ENCODE measurements around the gene DAAM2. TPM values are rescaled to one million over a fixed set of nuclear protein-coding genes. Genes with fewer than 3 reads are reported as not detected.

The DAAM2 gene
- total RNA-seq, 2 donors from 2014 or later: 10.1 to 12.2 TPM

DNA sequence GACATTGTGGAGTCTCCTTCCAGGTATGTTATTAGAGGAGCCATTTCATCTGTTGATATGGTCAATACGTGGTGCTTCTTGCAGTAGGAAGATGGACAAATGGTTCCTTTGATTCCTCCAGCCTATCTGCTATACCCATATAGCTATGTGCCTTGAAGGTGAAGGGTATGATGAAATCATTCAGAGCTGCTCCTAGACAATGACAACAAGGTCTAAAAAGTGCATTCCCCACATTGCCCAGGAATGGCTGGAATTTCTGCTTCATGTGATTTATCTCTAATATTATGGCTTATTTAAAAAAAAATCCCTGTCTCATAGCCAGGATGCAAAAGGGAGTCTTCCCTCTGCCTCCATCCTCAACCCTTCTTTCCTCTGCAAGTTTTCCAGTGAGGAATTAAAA, 14.1 kb downstream of the DAAM2 start:
- H3K27ac ChIP-seq: no peak overlapping the region
- no peak for DNase-seq
- peaks cover 12% of the 10 kb centered on the region for H3K4me1 ChIP-seq
- no peak for ATAC-seq
- no peaks in the 10 kb centered on the region for H3K27me3 ChIP-seq
- 83 to 90% methylated on average over 1 of the region's 1 CpG for WGBS, 2 donors
- intact Hi-C loops (cut with DNase I): no loop called here
- H3K9me3 ChIP-seq: no peaks in the 10 kb centered on the region
- H3K36me3 ChIP-seq (replicated peaks in 1 of 2; ENCODE audit: insufficient read depth in 1 of 2, low read depth in 2 of 2): no peaks in the 10 kb centered on the region
- TF ChIP-seq POLR2A (IDR thresholded peaks at IDR 0.05): no peak
- TF ChIP-seq, protein P1, sequence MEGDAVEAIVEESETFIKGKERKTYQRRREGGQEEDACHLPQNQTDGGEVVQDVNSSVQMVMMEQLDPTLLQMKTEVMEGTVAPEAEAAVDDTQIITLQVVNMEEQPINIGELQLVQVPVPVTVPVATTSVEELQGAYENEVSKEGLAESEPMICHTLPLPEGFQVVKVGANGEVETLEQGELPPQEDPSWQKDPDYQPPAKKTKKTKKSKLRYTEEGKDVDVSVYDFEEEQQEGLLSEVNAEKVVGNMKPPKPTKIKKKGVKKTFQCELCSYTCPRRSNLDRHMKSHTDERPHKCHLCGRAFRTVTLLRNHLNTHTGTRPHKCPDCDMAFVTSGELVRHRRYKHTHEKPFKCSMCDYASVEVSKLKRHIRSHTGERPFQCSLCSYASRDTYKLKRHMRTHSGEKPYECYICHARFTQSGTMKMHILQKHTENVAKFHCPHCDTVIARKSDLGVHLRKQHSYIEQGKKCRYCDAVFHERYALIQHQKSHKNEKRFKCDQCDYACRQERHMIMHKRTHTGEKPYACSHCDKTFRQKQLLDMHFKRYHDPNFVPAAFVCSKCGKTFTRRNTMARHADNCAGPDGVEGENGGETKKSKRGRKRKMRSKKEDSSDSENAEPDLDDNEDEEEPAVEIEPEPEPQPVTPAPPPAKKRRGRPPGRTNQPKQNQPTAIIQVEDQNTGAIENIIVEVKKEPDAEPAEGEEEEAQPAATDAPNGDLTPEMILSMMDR (IDR thresholded peaks at IDR 0.05): no peak
- no peak overlapping the region for H3K4me3 ChIP-seq

GRCh38 chr6:39808346-39808745, 16.2 kb downstream of the DAAM2 start:
- no peak overlapping the region for H3K4me3 ChIP-seq
- ATAC-seq: no peak
- no peaks in the 10 kb centered on the region for H3K9me3 ChIP-seq
- H3K27me3 ChIP-seq: no peaks in the 10 kb centered on the region
- intact Hi-C loops (cut with DNase I): no loop called here
- H3K27ac ChIP-seq: no peak overlapping the region
- WGBS, 2 donors: 83 to 91% methylated on average over 3 of the region's 3 CpGs
- H3K4me1 ChIP-seq: no peaks in the 10 kb centered on the region
- no peaks in the 10 kb centered on the region for H3K36me3 ChIP-seq (replicated peaks in 1 of 2; ENCODE audit: insufficient read depth in 1 of 2, low read depth in 2 of 2)
- no peak for TF ChIP-seq POLR2A (IDR thresholded peaks at IDR 0.05)
- TF ChIP-seq, protein P1 (IDR thresholded peaks at IDR 0.05): no peak
- no peak for DNase-seq

DNA sequence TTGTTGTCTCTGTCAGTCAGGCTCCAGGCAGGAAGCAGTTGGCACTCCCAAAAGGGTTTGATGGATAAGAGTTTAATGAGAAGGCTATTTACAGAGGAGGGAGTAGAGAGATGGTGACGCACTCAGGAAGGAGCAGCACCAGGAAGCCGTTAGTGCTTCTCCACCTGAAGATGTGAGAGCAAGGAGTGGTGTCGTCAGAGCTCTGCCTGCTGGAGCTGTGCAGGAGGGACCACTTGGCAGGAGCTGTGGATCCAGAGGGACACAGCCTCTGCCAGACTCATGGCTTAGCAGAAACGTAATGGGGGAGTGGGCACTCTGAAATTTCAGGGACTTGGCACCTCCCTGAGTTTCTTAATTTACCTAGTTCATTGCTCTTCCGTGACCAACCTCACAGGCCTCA, 16.8 kb downstream of the DAAM2 start:
- Histone ChIP-seq H3K4me3 (no peak overlapping the region), H3K27me3 (no peaks in the 10 kb centered on the region), H3K9me3 (no peaks in the 10 kb centered on the region), H3K36me3 (replicated peaks in 1 of 2; ENCODE audit: insufficient read depth in 1 of 2, low read depth in 2 of 2) (no peaks in the 10 kb centered on the region), H3K4me1 (no peaks in the 10 kb centered on the region), H3K27ac (no peak overlapping the region)
- intact Hi-C loops (cut with DNase I): no loop called here
- DNase-seq: no peak
- no peak for ATAC-seq
- WGBS, 2 donors: 69 to 84% methylated on average over 5 of the region's 5 CpGs
- TF ChIP-seq POLR2A (IDR thresholded peaks at IDR 0.05): no peak
- TF ChIP-seq, protein P1 (IDR thresholded peaks at IDR 0.05): no peak

DNA sequence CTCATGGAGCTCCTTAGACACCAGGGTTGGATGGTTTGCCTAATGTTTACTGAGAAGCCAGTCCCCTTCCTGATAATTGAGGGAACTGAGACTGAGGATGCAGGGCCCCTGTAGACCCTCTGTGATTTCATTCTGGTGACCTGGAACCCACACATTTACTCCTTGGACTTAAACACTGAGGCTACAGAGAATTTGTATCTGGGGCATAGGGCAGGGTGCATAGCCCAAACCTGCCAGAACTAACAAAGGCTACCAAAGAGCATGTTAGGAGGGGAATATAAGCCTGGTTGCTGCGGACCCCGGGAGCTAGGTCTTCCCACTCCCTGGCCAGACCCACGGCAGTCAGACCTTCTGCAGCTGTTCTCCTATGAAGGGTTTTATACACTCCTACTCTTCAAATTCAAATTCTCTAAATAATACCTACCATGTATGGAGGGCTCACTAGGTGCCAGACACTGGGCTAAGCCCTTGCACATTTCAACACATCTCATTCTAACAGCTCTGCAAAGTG, 19.7 kb downstream of the DAAM2 start:
- ATAC-seq (no peak), DNase-seq (no peak)
- Histone ChIP-seq H3K4me3 (no peak overlapping the region), H3K27ac (no peak overlapping the region), H3K36me3 (replicated peaks in 1 of 2; ENCODE audit: insufficient read depth in 1 of 2, low read depth in 2 of 2) (no peaks in the 10 kb centered on the region), H3K4me1 (no peaks in the 10 kb centered on the region), H3K9me3 (no peaks in the 10 kb centered on the region), H3K27me3 (no peaks in the 10 kb centered on the region)
- intact Hi-C loops (cut with DNase I): no loop called here
- 78 to 100% methylated on average over 3 of the region's 3 CpGs for WGBS, 2 donors
- TF ChIP-seq, protein P1 (IDR thresholded peaks at IDR 0.05): no peak
- no peak for TF ChIP-seq POLR2A (IDR thresholded peaks at IDR 0.05)

DNA sequence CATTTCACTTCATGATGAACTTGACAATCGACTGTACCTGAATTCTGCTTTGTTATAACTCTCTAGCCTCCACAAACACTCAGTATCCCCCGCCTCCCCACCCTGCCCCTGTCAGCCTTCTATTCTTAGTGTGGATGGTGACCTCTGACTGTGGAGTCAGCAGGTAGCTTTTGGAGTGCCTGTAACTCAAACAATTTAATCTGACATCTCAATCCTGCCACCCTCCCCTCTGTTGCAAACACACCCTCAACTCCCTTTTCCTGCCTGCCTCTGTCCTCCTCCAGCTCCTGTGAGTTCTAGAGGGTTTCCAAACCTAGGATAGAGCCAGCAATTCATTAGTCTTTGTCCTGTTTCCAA, 20.3 kb downstream of the DAAM2 start:
- no peaks in the 10 kb centered on the region for H3K4me1 ChIP-seq
- H3K36me3 ChIP-seq (replicated peaks in 1 of 2; ENCODE audit: insufficient read depth in 1 of 2, low read depth in 2 of 2): no peaks in the 10 kb centered on the region
- DNase-seq: no peak
- intact Hi-C loops (cut with DNase I): no loop called here
- no peak for TF ChIP-seq POLR2A (IDR thresholded peaks at IDR 0.05)
- TF ChIP-seq, protein P1 (IDR thresholded peaks at IDR 0.05): no peak
- H3K4me3 ChIP-seq: no peak overlapping the region
- no peaks in the 10 kb centered on the region for H3K9me3 ChIP-seq
- 83 to 88% methylated on average over 2 of the region's 2 CpGs for WGBS, 2 donors
- no peak for ATAC-seq
- H3K27ac ChIP-seq: no peak overlapping the region
- no peaks in the 10 kb centered on the region for H3K27me3 ChIP-seq

Data from body of pancreas (tissue), 4 donors.